Activated gamma-delta T cell treated with Interleukin-2 at 50 U/mL for 16 hours (primary cell): ENCODE results near the gene C6orf136.
A peak's percentile ranks its signal among the peaks of the same experiment; 100 is the strongest.

ENCODE experiments used
- DNase-seq: peaks from one replicate; pipeline ENCODE4 v3.0.0-alpha.2; 2020

C6orf136 gene

GRCh38 chr6:30646450-30647241, at the start of gene C6orf136:
C6orf136 (plus strand) TSS chr6:30647133; CDS start chr6:30647232, 99 bp downstream.
- DNase-seq, result peak; percentile 91

- peak; percentile 84 for DNase-seq
These were observed 49.4 kb upstream of the C6orf136 start for GRCh38 chr6:30597315-30598144.

GRCh38 chr6:30598912-30599624, 47.9 kb upstream of the C6orf136 start:
- DNase-seq, result no peak

GRCh38 chr6:30599625-30600324, 47.2 kb upstream of the C6orf136 start:
- DNase-seq, result no peak

GRCh38 chr6:30600451-30600961, 46.4 kb upstream of the C6orf136 start:
- no peak for DNase-seq

GRCh38 chr6:30601436-30601814, 45.5 kb upstream of the C6orf136 start:
- peak; percentile 22 for DNase-seq

- no peak for DNase-seq
These were observed 44.9 kb upstream of the C6orf136 start for GRCh38 chr6:30601815-30602641.

- no peak for DNase-seq
These were observed 43.0 kb upstream of the C6orf136 start for GRCh38 chr6:30603961-30604360.

- DNase-seq, result no peak
These were observed 36.9 kb upstream of the C6orf136 start for GRCh38 chr6:30610065-30610464.

- DNase-seq, result no peak
These were observed 35.6 kb upstream of the C6orf136 start for GRCh38 chr6:30611150-30611855.

- no peak for DNase-seq
These were observed 35.1 kb upstream of the C6orf136 start for GRCh38 chr6:30611856-30612194.

GRCh38 chr6:30612213-30612612, 34.7 kb upstream of the C6orf136 start:
- DNase-seq, result no peak

GRCh38 chr6:30612687-30613248, 34.2 kb upstream of the C6orf136 start:
- no peak for DNase-seq

GRCh38 chr6:30613251-30614043, 33.5 kb upstream of the C6orf136 start:
- no peak for DNase-seq

GRCh38 chr6:30614044-30614842, 32.7 kb upstream of the C6orf136 start:
- DNase-seq, result no peak

- peak; percentile 85 for DNase-seq
These were observed 32.1 kb upstream of the C6orf136 start for GRCh38 chr6:30614843-30615218.

GRCh38 chr6:30615219-30615957, 31.5 kb upstream of the C6orf136 start:
- peak; percentile 29 for DNase-seq
